Immature natural killer cell (primary cell): Measurements from ENCODE around the gene TBC1D10B. TPM values are rescaled to one million over a fixed set of nuclear protein-coding genes. Genes with fewer than 3 reads are reported as not detected.
A peak's percentile ranks its signal among the peaks of the same experiment; 100 is the strongest.
"Not testable (repeated sequence)": the region's sequence is repeated elsewhere in the genome, so short reads cannot be mapped to it uniquely, and the experiment has no call there.

Experiments
- DNase-seq, 3 donors: peaks; one replicate each; pipeline ENCODE4 v3.0.0; 2022; ENCODE audit warnings: mixed read lengths in 1 of 3
- H3K27ac Mint-ChIP-seq, 6 donors: one replicate each; pipeline ENCODE4 v1.8.0; 2020; ENCODE audit warnings: mixed read lengths in 6 of 6, mild to moderate bottlenecking in 5 of 6, inconsistent platforms in 4 of 6, moderate library complexity in 3 of 6
- H3K27me3 Mint-ChIP-seq, 3 donors: one replicate each; pipeline ENCODE4 v1.8.0; 2020 to 2021; ENCODE audit warnings: low read depth in 3 of 3, mild to moderate bottlenecking in 3 of 3, mixed read lengths in 3 of 3, moderate library complexity in 3 of 3, inconsistent platforms in 1 of 3
- H3K36me3 Mint-ChIP-seq, 3 donors: one replicate each; pipeline ENCODE4 v1.8.0; 2020; ENCODE audit warnings: mixed read lengths in 3 of 3, inconsistent platforms in 2 of 3, mild to moderate bottlenecking in 2 of 3
- H3K4me1 Mint-ChIP-seq, 2 donors: one replicate each; pipeline ENCODE4 v1.8.0; 2020; ENCODE audit warnings: inconsistent platforms in 2 of 2, mild to moderate bottlenecking in 2 of 2, mixed read lengths in 2 of 2, moderate library complexity in 1 of 2
- H3K4me3 Mint-ChIP-seq, 5 donors: one replicate each; pipeline ENCODE4 v1.8.0; 2020; ENCODE audit warnings: mild to moderate bottlenecking in 5 of 5, mixed read lengths in 5 of 5, inconsistent platforms in 3 of 5, moderate library complexity in 3 of 5
- H3K9me3 Mint-ChIP-seq, 6 donors: one replicate each; pipeline ENCODE4 v1.8.0; 2020; ENCODE audit warnings: mild to moderate bottlenecking in 6 of 6, mixed read lengths in 6 of 6, inconsistent platforms in 4 of 6, moderate library complexity in 3 of 6
- polyA plus RNA-seq, 3 donors: library from polyadenylated mRNA; unstranded; fragments of 300-500 nt; fragmentation: Illumina TruSeq; gene quantifications; one replicate each; pipeline ENCODE4 v1.2.3, GENCODE V29; 2021

TBC1D10B gene
- polyA plus RNA-seq, 3 donors from 2014 or later = 9.5 to 18.5 (median 10.1) TPM

DNA sequence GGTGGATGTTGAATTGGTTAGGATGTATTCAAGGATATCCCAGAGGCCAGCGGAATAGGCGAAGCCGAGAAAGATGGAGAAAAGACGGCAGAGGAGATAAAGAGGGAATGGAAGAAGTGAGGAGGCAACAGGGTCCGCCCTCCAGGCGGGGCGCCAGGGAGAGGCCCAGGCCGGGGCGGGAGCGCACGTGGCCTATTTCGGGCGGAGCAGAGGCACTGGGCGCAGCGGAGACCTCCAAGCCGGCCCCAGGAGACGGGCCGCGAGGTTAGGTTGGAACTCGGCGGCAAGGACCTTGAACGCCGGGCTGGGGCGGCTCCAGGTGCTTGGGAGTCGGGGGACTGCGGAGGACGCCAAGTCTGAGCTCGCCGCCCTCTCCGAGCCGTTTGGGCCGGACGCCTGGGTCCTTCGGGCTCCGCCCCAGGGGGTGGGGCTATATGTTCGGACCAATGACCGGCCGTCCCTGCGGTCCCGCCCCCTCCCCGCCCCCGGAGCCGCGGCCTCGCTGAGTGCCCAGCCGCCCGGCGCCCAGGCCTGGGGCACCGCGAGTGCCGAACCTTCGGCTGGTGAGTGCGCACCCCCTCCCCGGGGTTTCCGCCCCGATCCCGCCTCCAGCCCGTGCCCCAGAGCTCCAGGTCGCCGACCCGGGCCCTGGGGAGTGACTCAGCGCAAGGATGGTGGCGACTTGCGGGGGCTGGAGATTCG, 37.0 kb upstream of the TBC1D10B start, which contains the start of gene ZNF771:
Gene ZNF771, plus strand, starts transcription at position 505 of the 702 bp plus-strand sequence. CDS start 448 bp downstream, outside the sequence.
- peaks cover 0 to 12% (median 0%) of the 10 kb centered on the region in 3 donors for H3K27me3 Mint-ChIP-seq
- H3K36me3 Mint-ChIP-seq = peaks cover 0 to 3% (median 0%) of the 10 kb centered on the region in 3 donors
- H3K4me3 Mint-ChIP-seq = peak within 1 kb of the TSS; percentile 90 to 99 (median 97)
- peak; percentile 85 to 89 (median 87) for DNase-seq
- H3K9me3 Mint-ChIP-seq = no peaks in the 10 kb centered on the region
- peaks cover 21 to 22% of the 10 kb centered on the region in 2 donors for H3K4me1 Mint-ChIP-seq
- peak within 1 kb of the TSS; percentile 76 to 94 (median 92) for H3K27ac Mint-ChIP-seq

DNA sequence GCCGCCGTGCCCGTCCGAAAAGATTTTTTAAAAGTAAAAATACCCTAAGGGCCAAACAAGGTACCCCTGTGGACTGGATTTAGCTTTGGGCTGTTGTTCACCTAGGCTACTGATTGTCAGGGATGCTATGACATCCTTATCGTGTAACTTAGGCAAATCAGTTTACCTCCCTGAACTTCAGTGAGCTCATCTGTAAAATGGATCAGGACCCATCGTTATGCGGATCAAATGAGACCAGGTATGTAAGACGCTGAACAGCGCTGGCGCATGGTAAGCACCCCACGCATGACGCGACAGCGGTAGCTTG, 36.5 kb upstream of the TBC1D10B start:
- Mint-ChIP-seq H3K36me3 (no peaks in the 10 kb centered on the region), H3K9me3 (no peaks in the 10 kb centered on the region), H3K27me3 (peaks cover 0 to 12% (median 0%) of the 10 kb centered on the region in 3 donors), H3K4me1 (peaks cover 22 to 24% of the 10 kb centered on the region in 2 donors), H3K27ac (peak overlapping the region; percentile 76 to 94 (median 92)), H3K4me3 (peak overlapping the region; percentile 90 to 99 (median 97))
- DNase-seq = no peak

DNA sequence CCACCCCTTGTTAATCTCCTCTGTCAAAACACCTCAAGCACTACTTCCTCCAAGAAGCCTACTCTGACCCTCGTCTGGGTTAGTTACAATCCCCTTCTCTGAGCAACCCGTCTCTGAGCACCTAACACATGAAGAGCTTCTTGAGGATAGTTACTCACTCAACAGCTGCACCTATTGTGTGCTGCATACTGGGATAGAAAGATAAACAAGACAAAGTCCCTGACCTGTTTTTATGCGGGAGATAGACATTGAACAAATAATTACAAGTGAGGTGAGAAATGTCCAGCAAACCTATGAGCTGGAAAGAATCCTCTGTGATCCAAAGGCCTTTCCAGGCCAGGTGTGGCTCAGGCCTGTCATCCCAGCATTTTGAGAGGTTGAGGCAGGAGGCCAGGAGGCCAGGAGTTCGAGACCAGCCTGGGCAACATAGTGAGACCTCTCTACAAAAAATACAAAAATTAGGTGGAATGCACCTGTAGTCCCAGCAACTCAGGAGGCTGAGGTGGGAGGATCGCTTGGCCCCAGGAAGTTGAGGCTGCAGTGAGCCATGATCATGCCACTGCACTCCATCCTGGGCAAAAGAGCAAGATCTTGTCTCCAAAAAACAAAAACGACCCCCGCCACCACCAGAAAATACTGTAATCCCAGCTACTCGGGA, 31.6 kb upstream of the TBC1D10B start:
- Mint-ChIP-seq H3K9me3 (no peaks in the 10 kb centered on the region), H3K36me3 (no peaks in the 10 kb centered on the region), H3K27me3 (peaks cover 8 to 29% (median 13%) of the 10 kb centered on the region in 3 donors), H3K4me3 (peak overlapping the region; percentile 63 to 91 (median 85)), H3K4me1 (peaks cover 42 to 43% of the 10 kb centered on the region in 2 donors), H3K27ac (peak overlapping the region in 2 of 6 donors; percentile 40 to 71)
- no peak for DNase-seq

DNA sequence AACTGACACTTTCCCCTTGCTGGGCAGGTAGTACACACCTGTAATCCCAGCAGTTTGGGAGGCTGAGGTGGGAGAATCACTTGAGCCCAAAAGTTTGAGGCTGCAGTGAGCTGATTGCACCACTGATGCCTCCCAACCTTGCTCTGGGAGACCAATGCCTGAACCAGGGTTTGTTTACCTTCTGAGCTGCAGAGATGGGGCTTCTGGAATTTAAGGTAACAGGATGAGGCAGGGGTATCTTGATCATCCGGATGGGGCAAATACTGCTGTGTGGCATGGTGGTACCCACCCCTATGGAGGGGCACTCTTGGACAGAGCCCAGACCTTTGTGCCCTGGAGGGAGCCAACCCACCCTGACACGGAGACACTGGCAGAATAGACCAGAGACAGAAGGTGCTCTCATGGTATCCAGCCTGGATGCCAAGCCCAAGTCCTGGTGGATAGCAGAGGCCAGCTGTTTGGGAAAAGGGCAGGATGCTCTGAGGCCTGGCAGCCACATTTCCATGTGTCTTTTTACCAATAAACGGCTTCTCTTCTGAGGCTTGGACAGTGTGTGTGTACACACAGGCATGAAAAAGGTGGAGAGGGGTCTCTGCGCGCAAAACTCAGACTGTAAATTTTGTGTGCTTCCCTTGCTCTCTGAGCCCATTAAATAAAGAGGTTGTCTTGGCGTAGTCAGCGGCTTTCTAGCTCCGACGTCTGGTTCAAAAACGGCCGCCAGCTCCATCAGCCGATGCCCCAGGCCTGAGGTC, 29.3 kb upstream of the TBC1D10B start:
- Mint-ChIP-seq H3K36me3 (no peaks in the 10 kb centered on the region), H3K4me1 (peaks cover 56 to 57% of the 10 kb centered on the region in 2 donors), H3K4me3 (peak overlapping the region; percentile 85 to 91 (median 89)), H3K9me3 (no peaks in the 10 kb centered on the region), H3K27me3 (peaks cover 12 to 26% (median 13%) of the 10 kb centered on the region in 3 donors), H3K27ac (peak overlapping the region; percentile 73 to 90 (median 80))
- DNase-seq = no peak

DNA sequence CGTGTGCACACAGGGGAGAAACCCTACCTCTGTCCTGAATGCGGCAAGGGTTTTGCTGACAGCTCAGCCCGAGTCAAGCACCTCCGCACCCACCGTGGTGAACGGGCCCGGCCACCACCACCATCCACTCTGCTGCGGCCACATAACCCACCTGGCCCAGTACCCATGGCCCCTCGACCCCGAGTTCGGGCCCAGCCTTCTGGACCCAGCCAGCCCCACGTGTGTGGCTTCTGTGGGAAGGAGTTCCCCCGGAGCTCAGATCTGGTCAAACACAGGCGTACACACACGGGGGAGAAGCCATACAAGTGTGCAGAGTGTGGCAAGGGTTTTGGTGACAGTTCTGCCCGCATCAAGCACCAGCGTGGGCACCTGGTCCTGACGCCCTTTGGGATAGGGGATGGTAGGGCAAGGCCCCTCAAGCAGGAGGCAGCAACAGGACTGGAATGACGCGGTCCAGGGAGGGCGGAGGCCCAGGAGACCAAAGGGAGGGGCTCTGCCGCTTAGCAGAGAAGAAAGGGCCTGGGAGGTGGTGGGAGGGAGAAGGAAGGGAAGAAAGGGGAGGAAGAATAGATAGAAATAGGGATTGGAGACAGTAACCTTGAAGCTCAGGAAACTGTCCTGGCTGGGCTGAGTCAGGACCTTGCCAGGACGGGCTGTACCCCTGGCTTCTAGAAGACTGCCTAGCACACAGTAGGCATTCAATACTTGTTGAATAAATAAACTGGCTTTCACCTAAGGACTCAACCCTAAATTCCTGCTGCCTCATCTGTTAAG, 28.6 kb upstream of the TBC1D10B start:
- Mint-ChIP-seq H3K4me3 (peak overlapping the region; percentile 35 to 91 (median 85)), H3K4me1 (peaks cover 58 to 62% of the 10 kb centered on the region in 2 donors), H3K27ac (peak overlapping the region in 1 of 6 donors; percentile 22), H3K36me3 (no peaks in the 10 kb centered on the region), H3K27me3 (peaks cover 12 to 26% (median 13%) of the 10 kb centered on the region in 3 donors), H3K9me3 (no peaks in the 10 kb centered on the region)
- no peak for DNase-seq

DNA sequence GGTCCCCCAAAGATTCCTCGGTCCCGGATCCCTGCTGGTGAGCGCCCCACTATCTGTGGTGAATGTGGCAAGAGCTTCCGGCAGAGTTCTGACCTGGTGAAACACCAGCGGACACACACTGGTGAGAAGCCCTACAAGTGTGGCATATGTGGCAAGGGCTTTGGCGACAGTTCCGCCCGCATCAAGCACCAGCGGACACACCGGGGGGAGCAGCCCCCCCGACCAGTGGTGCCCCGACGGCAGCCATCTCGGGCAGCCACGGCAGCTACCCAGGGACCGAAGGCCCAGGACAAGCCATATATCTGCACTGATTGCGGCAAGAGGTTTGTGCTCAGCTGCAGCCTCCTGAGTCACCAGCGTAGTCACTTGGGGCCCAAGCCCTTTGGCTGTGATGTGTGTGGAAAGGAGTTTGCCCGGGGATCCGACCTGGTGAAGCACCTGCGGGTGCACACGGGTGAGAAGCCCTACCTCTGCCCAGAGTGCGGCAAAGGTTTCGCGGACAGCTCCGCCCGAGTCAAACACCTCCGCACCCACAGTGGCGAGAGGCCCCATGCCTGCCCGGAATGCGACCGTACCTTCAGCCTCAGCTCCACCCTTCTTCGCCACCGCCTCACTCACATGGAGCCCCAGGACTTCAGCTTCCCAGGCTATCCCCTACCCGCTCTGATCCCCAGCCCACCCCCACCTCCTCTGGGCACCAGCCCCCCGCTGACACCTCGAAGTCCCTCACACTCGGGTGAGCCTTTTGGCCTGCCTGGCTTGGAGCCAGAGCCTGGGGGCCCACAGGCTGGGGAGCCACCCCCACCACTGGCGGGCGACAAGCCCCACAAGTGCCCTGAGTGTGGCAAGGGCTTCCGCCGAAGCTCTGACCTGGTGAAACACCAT, 27.7 kb upstream of the TBC1D10B start:
- Mint-ChIP-seq H3K27me3 (peaks cover 12 to 24% (median 13%) of the 10 kb centered on the region in 3 donors), H3K9me3 (no peaks in the 10 kb centered on the region), H3K4me1 (peaks cover 58 to 62% of the 10 kb centered on the region in 2 donors), H3K36me3 (no peaks in the 10 kb centered on the region), H3K4me3 (peak overlapping the region; percentile 15 to 82 (median 45)), H3K27ac (peak overlapping the region in 2 of 6 donors; percentile 45 to 75)
- DNase-seq = peak; percentile 56 to 60 (median 60)

DNA sequence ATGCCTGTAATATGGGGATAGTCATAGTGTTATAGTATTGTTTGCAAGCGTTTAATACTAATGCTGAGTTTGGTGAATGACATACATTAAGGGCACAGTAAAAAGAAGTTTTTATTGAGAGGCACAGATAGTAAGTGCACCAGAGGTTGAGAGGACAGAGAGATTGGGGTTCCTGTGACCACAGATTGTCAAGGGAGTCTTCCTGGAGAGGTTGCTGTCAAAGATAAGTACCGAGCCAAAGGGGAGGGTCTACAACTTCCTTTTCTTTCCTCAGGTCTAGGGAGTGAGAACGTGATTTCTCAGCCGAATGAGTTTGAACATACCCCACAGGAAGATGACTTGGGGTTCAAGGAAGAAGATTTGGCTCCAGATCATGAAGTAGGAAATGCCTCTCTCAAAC, 26.8 kb upstream of the TBC1D10B start:
- peaks cover 58 to 62% of the 10 kb centered on the region in 2 donors for H3K4me1 Mint-ChIP-seq
- H3K9me3 Mint-ChIP-seq = no peaks in the 10 kb centered on the region
- no peaks in the 10 kb centered on the region for H3K36me3 Mint-ChIP-seq

DNA sequence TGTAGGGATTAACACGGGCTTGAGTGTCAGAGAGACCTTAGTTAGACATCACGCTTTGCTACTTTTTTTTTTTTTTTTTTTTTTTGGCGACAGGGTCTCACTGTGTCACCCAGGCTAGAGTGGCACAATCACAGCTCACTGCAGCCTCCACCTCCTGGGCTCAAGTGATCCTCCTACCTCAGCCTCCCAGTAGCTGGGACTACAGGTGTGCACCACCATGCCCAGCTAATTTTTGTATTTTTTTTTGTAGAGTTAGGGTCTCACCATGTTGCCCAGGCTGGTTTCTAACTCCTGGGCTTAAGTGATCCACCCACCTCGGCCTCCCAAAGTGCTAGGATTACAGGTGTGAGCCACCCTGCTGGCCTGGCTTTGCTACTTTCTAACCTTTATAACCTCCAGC, 26.3 kb upstream of the TBC1D10B start:
- peaks cover 11 to 20% (median 13%) of the 10 kb centered on the region in 3 donors for H3K27me3 Mint-ChIP-seq
- H3K4me1 Mint-ChIP-seq = peaks cover 56 to 59% of the 10 kb centered on the region in 2 donors
- H3K4me3 Mint-ChIP-seq = peak overlapping the region; percentile 44 to 90 (median 77)
- not testable (repeated sequence) for H3K36me3 Mint-ChIP-seq, DNase-seq, H3K9me3 Mint-ChIP-seq
- H3K27ac Mint-ChIP-seq = peak overlapping the region in 4 of 6 donors; percentile 6 to 75 (median 56)

More for the DNA sequence above, 26.8 kb upstream of the TBC1D10B start:
- Mint-ChIP-seq H3K4me3 (peak overlapping the region; percentile 42 to 82 (median 67)), H3K27me3 (peaks cover 12 to 20% (median 13%) of the 10 kb centered on the region in 3 donors), H3K27ac (peak overlapping the region; percentile 6 to 81 (median 70))
- no peak for DNase-seq

DNA sequence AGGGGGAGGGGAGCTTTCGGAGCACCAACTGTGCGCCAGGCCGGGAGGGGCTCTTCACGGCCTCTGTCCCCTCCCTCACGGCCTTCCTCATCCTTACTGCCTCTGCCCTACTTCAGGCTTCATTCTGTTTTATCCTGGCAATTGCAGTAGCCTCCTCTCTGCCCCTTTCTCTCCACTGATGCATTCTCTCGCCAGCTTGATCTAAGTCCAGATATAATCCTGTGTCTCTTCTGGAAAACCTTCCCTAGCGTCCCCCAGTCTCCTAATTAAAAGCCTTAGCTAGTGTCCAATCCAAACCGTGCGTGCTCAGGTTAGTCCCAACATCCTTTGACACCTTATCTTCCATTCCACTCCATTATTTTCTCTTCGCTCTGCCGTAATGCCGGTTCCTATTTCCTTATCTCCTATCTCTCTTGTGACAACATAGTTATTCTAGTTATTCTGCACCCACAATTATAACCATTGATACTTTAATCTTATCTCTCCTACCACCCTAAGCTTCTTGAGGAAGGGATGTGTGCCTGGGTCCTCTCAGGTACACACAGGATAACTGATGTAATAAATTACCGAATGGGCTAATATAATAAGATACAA, 25.8 kb upstream of the TBC1D10B start:
- Mint-ChIP-seq H3K27ac (peak overlapping the region; percentile 4 to 82 (median 44)), H3K4me1 (peaks cover 51 to 55% of the 10 kb centered on the region in 2 donors)

DNA sequence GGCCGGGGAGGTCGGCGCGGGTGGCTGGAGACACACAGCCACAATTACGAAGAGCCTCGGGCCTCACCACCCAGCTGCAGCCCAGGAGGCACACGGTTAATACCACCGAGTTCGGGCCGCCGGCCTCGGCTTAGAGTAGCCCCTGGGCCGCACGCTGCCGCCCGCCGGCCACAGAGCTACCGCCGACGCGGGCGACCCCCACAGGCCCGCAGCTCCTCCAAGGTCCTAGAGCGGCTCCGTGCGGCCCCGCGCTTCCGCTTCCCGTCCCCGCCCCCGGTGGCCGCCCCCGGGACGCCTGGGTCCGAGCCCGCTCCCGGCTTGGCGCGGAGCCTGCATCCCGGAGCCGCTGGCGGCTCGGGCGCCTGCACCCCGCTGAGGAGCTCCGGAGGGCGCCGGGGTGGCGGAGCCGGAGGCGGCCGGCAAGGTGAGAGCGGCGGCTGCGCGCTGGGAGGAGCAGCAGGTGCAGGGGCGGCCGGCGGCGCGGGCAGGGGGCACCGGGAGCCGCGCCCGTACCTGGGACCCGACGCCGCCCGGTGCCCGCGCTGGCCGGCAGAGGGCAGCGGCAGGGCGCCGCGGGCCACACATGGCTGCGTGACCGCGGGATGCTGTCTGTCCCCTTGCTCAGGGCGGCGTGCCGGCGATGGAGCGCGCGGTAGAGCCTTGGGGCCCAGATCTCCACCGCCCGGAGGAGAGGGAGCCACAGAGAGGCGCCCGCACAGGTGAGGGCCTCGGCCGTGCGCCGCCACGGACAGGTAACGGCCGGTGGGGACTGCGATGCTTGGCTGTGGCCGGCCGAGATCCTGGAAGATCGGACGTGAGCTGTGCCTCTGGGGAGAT, 25.1 kb upstream of the TBC1D10B start, which contains the start of gene ZNF48:
Gene ZNF48, plus strand, starts transcription at position 266 of the 837 bp plus-strand sequence. Its CDS starts 375 bp downstream, at position 641.
- DNase-seq = peak; percentile 70 to 79 (median 72)
- H3K27ac Mint-ChIP-seq = peak within 1 kb of the TSS; percentile 33 to 88 (median 54)
- peaks cover 9 to 13% (median 10%) of the 10 kb centered on the region in 3 donors for H3K27me3 Mint-ChIP-seq
- H3K9me3 Mint-ChIP-seq = no peaks in the 10 kb centered on the region
- H3K4me3 Mint-ChIP-seq = peak within 1 kb of the TSS; percentile 77 to 90 (median 87)
- no peaks in the 10 kb centered on the region for H3K36me3 Mint-ChIP-seq
- peaks cover 45 to 49% of the 10 kb centered on the region in 2 donors for H3K4me1 Mint-ChIP-seq

More for the DNA sequence above, 25.8 kb upstream of the TBC1D10B start:
- peak overlapping the region; percentile 77 to 90 (median 82) for H3K4me3 Mint-ChIP-seq
- H3K27me3 Mint-ChIP-seq = peaks cover 9 to 14% (median 13%) of the 10 kb centered on the region in 3 donors
- no peaks in the 10 kb centered on the region for H3K9me3 Mint-ChIP-seq
- no peak for DNase-seq
- H3K36me3 Mint-ChIP-seq = no peaks in the 10 kb centered on the region

DNA sequence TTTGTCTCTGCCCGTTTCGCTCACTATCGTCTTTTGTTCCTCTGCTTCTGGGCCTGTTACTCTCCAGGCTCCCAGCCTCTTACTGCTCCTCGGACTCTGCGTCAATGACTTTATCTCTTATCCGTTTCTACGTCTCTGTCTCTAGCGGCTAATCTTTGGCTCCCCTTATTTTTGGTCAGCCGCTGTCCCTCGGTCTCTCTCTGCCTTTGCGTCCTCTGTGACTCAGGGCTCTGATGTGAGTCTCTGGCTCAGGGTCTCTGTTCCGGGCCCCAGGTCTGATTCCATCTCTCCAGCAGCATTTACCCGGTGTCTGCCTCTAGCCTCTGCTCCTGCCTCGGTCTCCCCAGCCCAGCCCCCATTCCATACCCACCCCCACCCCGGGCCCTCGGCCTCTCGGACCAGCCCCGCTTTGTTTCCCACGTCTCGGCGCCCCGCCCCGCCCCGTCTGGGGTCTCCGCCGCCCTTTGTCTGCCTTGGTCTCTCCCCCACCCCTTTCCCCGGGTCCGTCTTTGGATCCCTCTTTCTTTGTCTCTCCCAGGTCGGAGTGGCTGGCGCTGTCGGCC, 24.4 kb upstream of the TBC1D10B start:
- peaks cover 38 to 42% of the 10 kb centered on the region in 2 donors for H3K4me1 Mint-ChIP-seq
- H3K27ac Mint-ChIP-seq = peak overlapping the region; percentile 10 to 88 (median 54)
- no peaks in the 10 kb centered on the region for H3K9me3 Mint-ChIP-seq
- H3K27me3 Mint-ChIP-seq = peaks cover 3 to 10% (median 6%) of the 10 kb centered on the region in 3 donors
- no peak for DNase-seq
- H3K36me3 Mint-ChIP-seq = no peaks in the 10 kb centered on the region
- H3K4me3 Mint-ChIP-seq = peak overlapping the region; percentile 77 to 89 (median 85)
